Measurements from ENCODE around the gene SCD5. TPM values are rescaled to one million over a fixed set of nuclear protein-coding genes. Genes with fewer than 3 reads are reported as not detected.

The SCD5 gene
- total RNA-seq, 6 experiments from 2014 or later, result 0.62 to 1.4 (median 0.96) TPM

- intact Hi-C loops (cut with DNase I), result no loop called here
- no peaks in the 10 kb centered on the region for H3K27me3 ChIP-seq
- no peak for ATAC-seq
- H3K4me3 ChIP-seq, result no peak overlapping the region
- no peak for DNase-seq
- TF ChIP-seq CTCF (IDR thresholded peaks at IDR 0.05), result no peak
- no peak for TF ChIP-seq POLR2A (IDR thresholded peaks at IDR 0.05)
- no peaks in the 10 kb centered on the region for H3K9me3 ChIP-seq
- no peaks in the 10 kb centered on the region for H3K36me3 ChIP-seq
- no peaks in the 10 kb centered on the region for H3K4me1 ChIP-seq
- H3K27ac ChIP-seq, result no peak overlapping the region
- 43% methylated on average over 5 of the region's 5 CpGs for WGBS (ENCODE audit: insufficient coverage, low coverage, low lambda C conversion rate, missing lambda C conversion rate)
Observed at GRCh38 chr4:82696117-82696860, 102.3 kb downstream of the SCD5 start.

- no peak overlapping the region for H3K27ac ChIP-seq
- no peaks in the 10 kb centered on the region for H3K36me3 ChIP-seq
- H3K27me3 ChIP-seq, result no peaks in the 10 kb centered on the region
- no peak overlapping the region for H3K4me3 ChIP-seq
- ATAC-seq, result no peak
- 77% methylated on average over 4 of the region's 4 CpGs for WGBS (ENCODE audit: insufficient coverage, low coverage, low lambda C conversion rate, missing lambda C conversion rate)
- no peaks in the 10 kb centered on the region for H3K4me1 ChIP-seq
- intact Hi-C loops (cut with DNase I), result no loop called here
- TF ChIP-seq CTCF (IDR thresholded peaks at IDR 0.05) (no peak), POLR2A (IDR thresholded peaks at IDR 0.05) (no peak)
- no peak for DNase-seq
- no peaks in the 10 kb centered on the region for H3K9me3 ChIP-seq
Observed at GRCh38 chr4:82694892-82695291, 103.7 kb downstream of the SCD5 start.

GRCh38 chr4:82694046-82694445 is 104.5 kb downstream of the SCD5 start:
- DNase-seq, result no peak
- no peaks in the 10 kb centered on the region for H3K27me3 ChIP-seq
- ATAC-seq, result peak in 1 of 4 donors; percentile 23
- no peak overlapping the region for H3K27ac ChIP-seq
- no peaks in the 10 kb centered on the region for H3K4me1 ChIP-seq
- no peak overlapping the region for H3K4me3 ChIP-seq
- TF ChIP-seq CTCF (IDR thresholded peaks at IDR 0.05), result no peak
- no peak for TF ChIP-seq POLR2A (IDR thresholded peaks at IDR 0.05)
- 74% methylated on average over 5 of the region's 8 CpGs for WGBS (ENCODE audit: insufficient coverage, low coverage, low lambda C conversion rate, missing lambda C conversion rate)
- no peaks in the 10 kb centered on the region for H3K36me3 ChIP-seq
- H3K9me3 ChIP-seq, result no peaks in the 10 kb centered on the region
- intact Hi-C loops (cut with DNase I), result no loop called here

GRCh38 chr4:82692101-82692780 is 106.4 kb downstream of the SCD5 start:
- Histone ChIP-seq H3K4me3 (no peak overlapping the region), H3K36me3 (no peaks in the 10 kb centered on the region), H3K9me3 (no peaks in the 10 kb centered on the region), H3K4me1 (no peaks in the 10 kb centered on the region), H3K27me3 (no peaks in the 10 kb centered on the region), H3K27ac (no peak overlapping the region)
- TF ChIP-seq CTCF (IDR thresholded peaks at IDR 0.05), result no peak
- DNase-seq (no peak), ATAC-seq (peak in 1 of 4 donors; percentile 21)
- no CpG with 5 or more reads among the region's 18 CpGs for WGBS (ENCODE audit: insufficient coverage, low coverage, low lambda C conversion rate, missing lambda C conversion rate)
- intact Hi-C loops (cut with DNase I), result no loop called here

Data from right lobe of liver (tissue), 6 donors.